Measurements from ENCODE around the gene TPGS1. TPM values are rescaled to one million over a fixed set of nuclear protein-coding genes. Genes with fewer than 3 reads are reported as not detected.

TPGS1 gene
- total and polyA plus RNA-seq, 8 donors = 3.5 to 18.2 (median 8.2) TPM

DNA sequence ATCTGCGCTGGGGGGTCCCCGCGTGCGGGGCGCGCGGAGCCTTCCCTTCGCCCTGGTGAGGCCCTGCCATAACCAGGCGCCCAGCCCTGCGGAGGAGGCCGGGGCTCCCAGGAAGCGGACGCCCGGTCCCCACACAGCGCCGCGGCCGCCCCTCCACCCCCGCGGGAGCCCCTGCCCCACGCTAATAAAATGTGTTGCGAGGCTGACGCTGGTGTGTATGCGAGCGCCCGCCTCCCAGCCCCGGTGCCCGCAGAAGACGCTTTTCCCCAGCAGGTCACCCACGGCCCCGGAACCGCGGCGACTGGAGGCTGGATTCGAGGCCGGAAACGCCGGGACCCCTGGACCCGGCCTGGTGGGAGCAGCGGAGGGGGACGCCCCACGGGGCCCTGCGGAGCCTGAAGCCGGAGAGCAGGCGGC, 12.2 kb downstream of the TPGS1 start:
- no peaks in the 10 kb centered on the region for H3K9me3 ChIP-seq
- intact Hi-C loops (cut with DNase I) = no loop called here
- H3K27me3 ChIP-seq = peaks cover 0 to 5% of the 10 kb centered on the region in 2 donors
- no peak for TF ChIP-seq CTCF (IDR thresholded peaks at IDR 0.05)
- DNase-seq = peak in 1 of 4 donors; percentile 78
- ATAC-seq = no peak
- H3K36me3 ChIP-seq = peaks cover 0 to 6% of the 10 kb centered on the region in 2 donors
- H3K4me1 ChIP-seq = no peaks in the 10 kb centered on the region
- H3K27ac ChIP-seq = no peak overlapping the region
- no peak overlapping the region for H3K4me3 ChIP-seq

- H3K36me3 ChIP-seq = peaks cover 0 to 6% of the 10 kb centered on the region in 2 donors
- ATAC-seq = no peak
- TF ChIP-seq CTCF (IDR thresholded peaks at IDR 0.05) = no peak
Measured at GRCh38 chr19:522726-523125, 15.4 kb downstream of the TPGS1 start.

DNA sequence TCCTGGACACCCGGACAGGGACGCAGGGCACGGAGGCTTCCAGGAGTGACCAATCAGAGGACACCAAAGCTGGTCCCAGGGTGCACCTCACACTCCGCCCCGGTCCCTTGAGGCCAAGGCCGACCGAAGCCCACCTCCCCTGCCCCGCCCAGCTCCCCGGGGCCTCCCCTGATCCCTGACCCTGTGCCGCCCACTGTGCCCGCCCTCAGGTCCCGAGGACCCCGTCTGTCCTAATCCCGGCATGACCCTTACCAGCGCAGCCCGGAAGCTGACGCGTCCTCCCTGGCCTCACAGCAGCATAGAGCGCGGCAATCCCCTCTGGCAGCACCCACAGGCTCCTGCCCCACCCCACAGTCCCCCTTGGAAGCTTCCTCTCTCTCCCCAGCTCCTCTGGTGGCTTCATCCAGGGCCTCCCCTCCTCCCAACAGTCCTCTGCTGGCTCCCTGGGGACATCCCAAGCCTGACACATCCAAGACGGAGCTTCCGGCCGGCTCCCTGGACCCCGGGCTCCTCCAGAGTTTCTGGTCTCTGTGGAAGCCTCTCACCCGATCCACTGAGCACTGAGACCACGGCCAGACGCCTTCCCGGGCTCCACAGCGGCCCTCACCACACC, 16.9 kb downstream of the TPGS1 start:
- H3K27me3 ChIP-seq = peaks cover 0 to 18% of the 10 kb centered on the region in 2 donors
- no peaks in the 10 kb centered on the region for H3K4me1 ChIP-seq
- H3K9me3 ChIP-seq = no peaks in the 10 kb centered on the region
- H3K27ac ChIP-seq = no peak overlapping the region
- peaks cover 0 to 6% of the 10 kb centered on the region in 2 donors for H3K36me3 ChIP-seq
- no peak for ATAC-seq
- no peak for TF ChIP-seq CTCF (IDR thresholded peaks at IDR 0.05)
- intact Hi-C loops (cut with DNase I) = no loop called here
- DNase-seq = peak in 1 of 4 donors; percentile 78
- no peak overlapping the region for H3K4me3 ChIP-seq

More at GRCh38 chr19:522726-523125, 15.4 kb downstream of the TPGS1 start:
- intact Hi-C loops (cut with DNase I) = no loop called here
- Histone ChIP-seq H3K9me3 (no peaks in the 10 kb centered on the region), H3K27ac (no peak overlapping the region), H3K27me3 (peaks cover 0 to 23% of the 10 kb centered on the region in 2 donors), H3K4me1 (no peaks in the 10 kb centered on the region), H3K4me3 (no peak overlapping the region)
- DNase-seq = no peak

DNA sequence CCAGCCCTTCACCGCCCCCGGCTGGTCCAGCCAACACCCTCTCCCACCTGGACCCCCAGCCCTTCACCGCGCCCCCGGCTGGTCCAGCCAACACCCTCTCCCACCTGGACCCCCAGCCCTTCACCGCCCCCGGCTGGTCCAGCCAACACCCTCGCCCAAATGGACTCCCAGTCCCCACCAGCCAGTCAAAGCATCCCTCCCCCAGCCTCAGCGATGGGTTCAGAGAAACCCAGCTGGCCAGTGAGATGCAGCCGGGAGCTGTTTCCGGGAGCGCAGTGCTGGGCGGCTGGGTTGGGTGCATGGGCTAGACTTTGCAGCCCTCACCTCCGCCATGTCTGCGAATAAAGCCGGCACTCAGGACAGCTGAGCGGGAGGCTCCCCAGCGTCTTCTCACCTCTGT, 17.7 kb downstream of the TPGS1 start:
- no peaks in the 10 kb centered on the region for H3K36me3 ChIP-seq
- H3K4me3 ChIP-seq = no peak overlapping the region
- ATAC-seq = no peak
- no peak for TF ChIP-seq CTCF (IDR thresholded peaks at IDR 0.05)
- no peak for DNase-seq
- H3K27me3 ChIP-seq = peaks cover 0 to 18% of the 10 kb centered on the region in 2 donors
- H3K4me1 ChIP-seq = no peaks in the 10 kb centered on the region
- H3K9me3 ChIP-seq = no peaks in the 10 kb centered on the region
- no peak overlapping the region for H3K27ac ChIP-seq
- intact Hi-C loops (cut with DNase I) = no loop called here

GRCh38 chr19:525857-526419, 18.6 kb downstream of the TPGS1 start:
- H3K4me1 ChIP-seq = peaks cover 0 to 5% of the 10 kb centered on the region in 2 donors
- H3K4me3 ChIP-seq = no peak overlapping the region
- no peaks in the 10 kb centered on the region for H3K36me3 ChIP-seq
- no peak for ATAC-seq
- H3K27ac ChIP-seq = no peak overlapping the region
- TF ChIP-seq CTCF (IDR thresholded peaks at IDR 0.05) = no peak
- no peaks in the 10 kb centered on the region for H3K9me3 ChIP-seq
- DNase-seq = no peak
- intact Hi-C loops (cut with DNase I) = no loop called here
- H3K27me3 ChIP-seq = peaks cover 0 to 18% of the 10 kb centered on the region in 2 donors

Data from left lung (tissue), 10 donors.